B cell (primary cell): ENCODE data around the gene SLC5A12. TPM values are rescaled to one million over a fixed set of nuclear protein-coding genes. Genes with fewer than 3 reads are reported as not detected.

ENCODE experiments used
- ATAC-seq: fragments of 200-7000 bp; cut with Tn5 transposase; one replicate; pipeline ENCODE4 v1.10.0; 2021; ENCODE audit warnings: low read depth, mild to moderate bottlenecking, moderate number of reproducible peaks, moderate library complexity
- CTCF ChIA-PET: fragments of 350-600 bp; sonication (Branson Sonifier 250); formaldehyde crosslinking; loops from one replicate; lab custom pipeline; 2021; ENCODE audit warnings: antibody characterized with exemption, inconsistent platforms; lab: Charles Lee
- POLR2A ChIA-PET: fragments of 350-600 bp; sonication (Branson Sonifier 250); formaldehyde crosslinking; loops from one replicate; lab custom pipeline; 2021; ENCODE audit warnings: antibody characterized with exemption; lab: Charles Lee
- DNase-seq: peaks from one replicate; pipeline ENCODE4 v3.0.0; 2013
- H2AFZ ChIP-seq: 2 replicates; pipeline ENCODE4 v1.6.1; 2012; ENCODE audit warnings: mild to moderate bottlenecking, low read depth, low read length; ENCODE audit not compliant: insufficient read depth, poor library complexity, severe bottlenecking
- H3K27ac ChIP-seq, 2 donors: 1 replicate in 1 of 2; 2 replicates in 1 of 2; pipeline ENCODE4 v1.5.1; 2012 to 2013; ENCODE audit warnings: low read length in 2 of 2, mild to moderate bottlenecking in 2 of 2, moderate library complexity in 1 of 2
- H3K27me3 ChIP-seq, 4 experiments: fragments of 200-600 bp in 1 of 4; sonication (generic) in 1 of 4; replicated peaks in 1 of 4; 1 replicate in 2 of 4; 2 replicates in 2 of 4; pipeline versions ENCODE4 v1.6.1 to v1.7.0; 2013 to 2016; ENCODE audit warnings: low read length in 3 of 4, mild to moderate bottlenecking in 2 of 4, mixed read lengths in 1 of 4, moderate library complexity in 1 of 4; ENCODE audit not compliant: insufficient read depth in 4 of 4, control insufficient read depth in 3 of 4; ENCODE audit errors: control extremely low read depth in 1 of 4
- H3K36me3 ChIP-seq, 2 experiments: replicated peaks in 1 of 2; 1 replicate in 1 of 2; 2 replicates in 1 of 2; pipeline versions ENCODE4 v1.6.1 to v1.7.1; 2013; ENCODE audit warnings: low read length in 1 of 2; ENCODE audit not compliant: insufficient read depth in 2 of 2, control insufficient read depth in 1 of 2; ENCODE audit errors: control extremely low read depth in 1 of 2, extremely low read depth in 1 of 2
- H3K4me1 ChIP-seq, 2 donors: fragments of 200-600 bp in 1 of 2; sonication (generic) in 1 of 2; 1 replicate in 1 of 2; 2 replicates in 1 of 2; pipeline versions ENCODE4 v1.5.1 to v1.6.1; 2013 to 2017; ENCODE audit warnings: low read length in 2 of 2; ENCODE audit not compliant: control insufficient read depth in 2 of 2, insufficient read depth in 2 of 2
- H3K4me2 ChIP-seq: replicated peaks from 2 replicates; pipeline ENCODE3; 2012; ENCODE audit warnings: mild to moderate bottlenecking, low read depth, low read length; ENCODE audit not compliant: poor library complexity, severe bottlenecking
- H3K4me3 ChIP-seq, 5 experiments: fragments of 200-600 bp in 1 of 5; sonication (generic) in 1 of 5; 1 replicate in 3 of 5; 2 replicates in 2 of 5; pipeline versions ENCODE4 v1.5.1 to v1.7.0; 2011 to 2016; ENCODE audit warnings: low read length in 4 of 5, mild to moderate bottlenecking in 4 of 5, low read depth in 2 of 5, control low read depth in 1 of 5, moderate library complexity in 1 of 5; ENCODE audit not compliant: insufficient read depth in 1 of 5; ENCODE audit errors: control extremely low read depth in 1 of 5, extremely low read depth in 1 of 5
- H3K79me2 ChIP-seq: fragments of 200-600 bp; sonication (generic); one replicate; pipeline ENCODE4 v1.6.0; 2016; ENCODE audit warnings: low read length; ENCODE audit not compliant: control insufficient read depth, insufficient read depth
- H3K9ac ChIP-seq: fragments of 200-600 bp; sonication (generic); 2 replicates; pipeline ENCODE4 v1.6.1; 2017; ENCODE audit warnings: mild to moderate bottlenecking, low read length, moderate library complexity
- H3K9me3 ChIP-seq, 3 donors: one replicate each; pipeline versions ENCODE4 v1.6.1 to v1.7.1; 2013; ENCODE audit warnings: low read length in 2 of 3; ENCODE audit not compliant: control insufficient read depth in 2 of 3, insufficient read depth in 1 of 3; ENCODE audit errors: control extremely low read depth in 1 of 3
- H4K20me1 ChIP-seq: 2 replicates; pipeline ENCODE4 v1.6.0; 2012; ENCODE audit warnings: mild to moderate bottlenecking, low read length; ENCODE audit not compliant: insufficient read depth, control insufficient read depth, poor library complexity, severe bottlenecking
- H3K27ac Mint-ChIP-seq: one replicate; pipeline ENCODE4 v1.8.0; 2021; ENCODE audit warnings: mixed read lengths
- H3K27me3 Mint-ChIP-seq: one replicate; pipeline ENCODE4 v1.8.0; 2021; ENCODE audit warnings: mixed read lengths
- H3K4me1 Mint-ChIP-seq: one replicate; pipeline ENCODE4 v1.8.0; 2021; ENCODE audit warnings: mixed read lengths
- H3K4me3 Mint-ChIP-seq: one replicate; pipeline ENCODE4 v1.8.0; 2021; ENCODE audit warnings: mixed read lengths
- H3K9me3 Mint-ChIP-seq: one replicate; pipeline ENCODE4 v1.8.0; 2022; ENCODE audit warnings: mixed read lengths; ENCODE audit not compliant: insufficient read depth
- EZH2 ChIP-seq: IDR thresholded peaks from 2 replicates; pipeline ENCODE4 v1.6.1; 2012; ENCODE audit warnings: borderline replicate concordance, low read depth, mild to moderate bottlenecking, moderate library complexity, low read length; ENCODE audit not compliant: insufficient read depth, poor library complexity, severe bottlenecking
- WGBS: methylation state at CpG from one replicate; pipeline ENCODE4 v1.1.5; 2013; ENCODE audit warnings: missing lambda C conversion rate; ENCODE audit not compliant: insufficient coverage; 5-methylcytosine and 5-hydroxymethylcytosine counted together
- intact Hi-C: fragments of 100-400 bp; cut with micrococcal nuclease; formaldehyde crosslinking; loops from one replicate; pipeline ENCODE4 v1.10.0; 2022
- polyA plus RNA-seq: library from polyadenylated mRNA; depleted of rRNA; stranded (reverse); fragments of >200 nt; gene quantifications from 2 replicates; pipeline ENCODE4 v1.2.3, GENCODE V29; 2012
- total RNA-seq, 2 donors: library from RNA; stranded (reverse); fragments of 120-200 nt in 1 of 2; gene quantifications; 1 replicate in 1 of 2; 2 replicates in 1 of 2; pipeline versions ENCODE4 v1.2.3 to v1.2.4, GENCODE V29; 2013 to 2022
- TF ChIP-seq, protein P1 (sequence below): fragments of 200-600 bp; IDR thresholded peaks from one replicate; pipeline ENCODE4 v1.8.0; 2022; ENCODE audit warnings: antibody characterized with exemption, mild to moderate bottlenecking

SLC5A12 gene
- total and polyA plus RNA-seq, 2 donors (not counting 1 experiment from before 2014, with no cell fraction given): not detected

DNA sequence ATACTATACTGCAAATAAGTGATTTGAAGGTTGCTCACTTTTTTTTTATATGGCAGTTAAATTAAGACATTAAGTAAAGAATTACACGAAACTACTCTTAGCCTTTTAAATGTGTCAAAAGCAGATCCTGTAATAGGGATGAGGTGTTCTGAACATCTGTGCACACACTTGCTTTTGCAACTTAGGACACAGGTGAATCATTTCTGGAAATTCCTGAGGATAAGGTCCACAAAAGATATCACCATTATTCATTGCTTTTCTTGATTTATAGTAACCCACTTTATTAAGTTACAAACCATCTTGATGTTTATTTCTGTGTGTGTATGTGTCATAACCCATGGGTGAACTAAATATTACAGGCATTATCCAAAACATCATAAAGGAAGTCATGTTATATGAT lies 55.9 kb downstream of the SLC5A12 start:
- ChIA-PET POLR2A (no interaction called here), CTCF (no interaction called here)
- intact Hi-C loops: no loop called here
- no CpG with 5 or more reads among the region's 1 CpG for WGBS
- Histone ChIP-seq H3K79me2 (no peaks in the 10 kb centered on the region), H3K9ac (no peak overlapping the region), H3K4me1 (no peaks in the 10 kb centered on the region), H4K20me1 (no peaks in the 10 kb centered on the region), H3K4me2 (no peak overlapping the region), H3K9me3 (no peaks in the 10 kb centered on the region), H2AFZ (no peak overlapping the region), H3K4me3 (no peak overlapping the region), H3K27ac (no peak overlapping the region), H3K36me3 (no peaks in the 10 kb centered on the region), H3K27me3 (no peaks in the 10 kb centered on the region)
- no peaks in the 10 kb centered on the region for H3K4me1 Mint-ChIP-seq
- TF ChIP-seq EZH2: no peak
- no peak overlapping the region for H3K27ac Mint-ChIP-seq
- H3K4me3 Mint-ChIP-seq: no peak overlapping the region
- no peaks in the 10 kb centered on the region for H3K27me3 Mint-ChIP-seq
- ATAC-seq (no peak), DNase-seq (no peak)
- no peaks in the 10 kb centered on the region for H3K9me3 Mint-ChIP-seq

DNA sequence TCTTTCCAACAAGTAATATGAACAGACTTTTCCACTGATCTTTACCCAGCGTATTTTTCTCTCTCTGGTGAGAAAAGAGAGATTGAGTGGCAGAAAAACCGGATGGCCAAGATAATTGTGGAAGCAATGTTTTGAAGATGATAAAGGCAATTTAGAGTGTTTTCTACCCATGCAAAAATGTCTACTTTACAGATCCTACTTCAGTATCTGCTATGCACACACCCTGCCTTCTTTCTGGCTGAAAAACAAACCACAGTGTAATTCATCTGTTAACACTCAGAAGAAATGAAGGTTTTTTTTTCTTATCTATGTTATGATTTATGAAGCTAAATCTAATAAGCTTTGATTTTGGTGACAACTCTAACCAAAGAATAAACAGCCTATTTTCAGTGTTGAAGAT lies 56.8 kb downstream of the SLC5A12 start:
- DNase-seq (no peak), ATAC-seq (no peak)
- ChIA-PET POLR2A (no interaction called here), CTCF (no interaction called here)
- Histone ChIP-seq H3K9ac (no peak overlapping the region), H2AFZ (no peak overlapping the region), H3K27ac (no peak overlapping the region), H4K20me1 (no peaks in the 10 kb centered on the region), H3K79me2 (no peaks in the 10 kb centered on the region), H3K9me3 (no peaks in the 10 kb centered on the region), H3K4me1 (no peaks in the 10 kb centered on the region), H3K4me2 (no peak overlapping the region), H3K27me3 (no peaks in the 10 kb centered on the region), H3K36me3 (no peaks in the 10 kb centered on the region), H3K4me3 (no peak overlapping the region)
- H3K27me3 Mint-ChIP-seq: no peaks in the 10 kb centered on the region
- intact Hi-C loops: no loop called here
- no peaks in the 10 kb centered on the region for H3K9me3 Mint-ChIP-seq
- WGBS: no CpG with 5 or more reads among the region's 2 CpGs
- no peak overlapping the region for H3K4me3 Mint-ChIP-seq
- H3K4me1 Mint-ChIP-seq: no peaks in the 10 kb centered on the region
- no peak overlapping the region for H3K27ac Mint-ChIP-seq
- TF ChIP-seq, protein P1, sequence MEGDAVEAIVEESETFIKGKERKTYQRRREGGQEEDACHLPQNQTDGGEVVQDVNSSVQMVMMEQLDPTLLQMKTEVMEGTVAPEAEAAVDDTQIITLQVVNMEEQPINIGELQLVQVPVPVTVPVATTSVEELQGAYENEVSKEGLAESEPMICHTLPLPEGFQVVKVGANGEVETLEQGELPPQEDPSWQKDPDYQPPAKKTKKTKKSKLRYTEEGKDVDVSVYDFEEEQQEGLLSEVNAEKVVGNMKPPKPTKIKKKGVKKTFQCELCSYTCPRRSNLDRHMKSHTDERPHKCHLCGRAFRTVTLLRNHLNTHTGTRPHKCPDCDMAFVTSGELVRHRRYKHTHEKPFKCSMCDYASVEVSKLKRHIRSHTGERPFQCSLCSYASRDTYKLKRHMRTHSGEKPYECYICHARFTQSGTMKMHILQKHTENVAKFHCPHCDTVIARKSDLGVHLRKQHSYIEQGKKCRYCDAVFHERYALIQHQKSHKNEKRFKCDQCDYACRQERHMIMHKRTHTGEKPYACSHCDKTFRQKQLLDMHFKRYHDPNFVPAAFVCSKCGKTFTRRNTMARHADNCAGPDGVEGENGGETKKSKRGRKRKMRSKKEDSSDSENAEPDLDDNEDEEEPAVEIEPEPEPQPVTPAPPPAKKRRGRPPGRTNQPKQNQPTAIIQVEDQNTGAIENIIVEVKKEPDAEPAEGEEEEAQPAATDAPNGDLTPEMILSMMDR: no peak
- TF ChIP-seq EZH2: no peak
